Measurements from ENCODE around the gene DCAF5. TPM values are rescaled to one million over a fixed set of nuclear protein-coding genes. Genes with fewer than 3 reads are reported as not detected.

The DCAF5 gene
- polyA plus RNA-seq, 1 donor (not counting 4 experiments of a cell fraction or from before 2014, with no cell fraction given), result 29.5 TPM

DNA sequence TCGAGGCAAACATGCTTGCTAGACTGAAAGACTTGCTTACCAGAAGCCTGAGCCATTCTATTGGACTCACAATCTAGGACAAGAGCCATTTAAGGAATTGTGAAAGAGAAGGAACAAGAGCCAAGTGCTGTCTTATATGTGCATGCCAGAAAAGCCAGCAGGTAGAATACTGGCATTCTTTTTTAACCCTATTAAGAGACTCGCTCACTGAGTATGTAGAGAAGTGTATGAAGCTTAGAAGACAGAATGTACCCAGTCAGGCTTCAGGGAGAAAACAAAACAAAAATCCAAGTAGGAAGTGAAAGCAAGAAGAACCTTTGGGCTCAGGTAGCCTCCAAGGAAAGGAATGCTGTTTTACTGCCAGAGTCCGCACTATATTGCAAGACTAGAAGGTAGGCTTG, 65.9 kb downstream of the DCAF5 start:
- no peak overlapping the region for H3K9ac ChIP-seq (ENCODE audit: control insufficient read depth, extremely low read depth, insufficient read depth, low read length)
- H3K36me3 ChIP-seq (ENCODE audit: control insufficient read depth in 2 of 2, extremely low read depth in 1 of 2, insufficient read depth in 2 of 2, low read length in 2 of 2), result peaks cover 13 to 15% of the 10 kb centered on the region in 2 experiments
- H3K4me3 ChIP-seq (ENCODE audit: control insufficient read depth in 2 of 3, extremely low read depth in 1 of 3, insufficient read depth in 2 of 3, low read depth in 1 of 3, low read length in 3 of 3), result no peak overlapping the region
- dilution Hi-C loops (cut with MboI; ENCODE audit: extremely low pct_ligation_motif_present, low sequenced_read_pairs), result no loop called here
- H3K27me3 ChIP-seq (ENCODE audit: control insufficient read depth, extremely low read depth, insufficient read depth, low read length), result no peaks in the 10 kb centered on the region
- peaks cover 2% of the 10 kb centered on the region for H3K9me1 ChIP-seq (ENCODE audit: control insufficient read depth, extremely low read depth, insufficient read depth, low read length)
- FAIRE-seq, result peak; percentile 66
- peak overlapping the region; percentile 6 for H3K27ac ChIP-seq (ENCODE audit: control insufficient read depth, insufficient read depth, low read length)
- H3K4me1 ChIP-seq (ENCODE audit: control insufficient read depth, extremely low read depth, insufficient read depth, low read length), result peaks cover 22% of the 10 kb centered on the region
- no peak for DNase-seq (ENCODE audit: low read depth, low spot score)
- H2AFZ ChIP-seq (ENCODE audit: control insufficient read depth, low read length), result no peak overlapping the region
- no peaks in the 10 kb centered on the region for H3K9me3 ChIP-seq (ENCODE audit: control insufficient read depth, low read depth, low read length)
- H3K4me2 ChIP-seq (ENCODE audit: control insufficient read depth, extremely low read depth, insufficient read depth, low read depth, low read length), result peak overlapping the region; percentile 19
- no peaks in the 10 kb centered on the region for H4K20me1 ChIP-seq (ENCODE audit: control insufficient read depth, extremely low read depth, insufficient read depth, low read length)
- TF ChIP-seq EZH2 (IDR thresholded peaks at IDR 0.05; ENCODE audit: low read length), result no peak
- TF ChIP-seq, protein P1, sequence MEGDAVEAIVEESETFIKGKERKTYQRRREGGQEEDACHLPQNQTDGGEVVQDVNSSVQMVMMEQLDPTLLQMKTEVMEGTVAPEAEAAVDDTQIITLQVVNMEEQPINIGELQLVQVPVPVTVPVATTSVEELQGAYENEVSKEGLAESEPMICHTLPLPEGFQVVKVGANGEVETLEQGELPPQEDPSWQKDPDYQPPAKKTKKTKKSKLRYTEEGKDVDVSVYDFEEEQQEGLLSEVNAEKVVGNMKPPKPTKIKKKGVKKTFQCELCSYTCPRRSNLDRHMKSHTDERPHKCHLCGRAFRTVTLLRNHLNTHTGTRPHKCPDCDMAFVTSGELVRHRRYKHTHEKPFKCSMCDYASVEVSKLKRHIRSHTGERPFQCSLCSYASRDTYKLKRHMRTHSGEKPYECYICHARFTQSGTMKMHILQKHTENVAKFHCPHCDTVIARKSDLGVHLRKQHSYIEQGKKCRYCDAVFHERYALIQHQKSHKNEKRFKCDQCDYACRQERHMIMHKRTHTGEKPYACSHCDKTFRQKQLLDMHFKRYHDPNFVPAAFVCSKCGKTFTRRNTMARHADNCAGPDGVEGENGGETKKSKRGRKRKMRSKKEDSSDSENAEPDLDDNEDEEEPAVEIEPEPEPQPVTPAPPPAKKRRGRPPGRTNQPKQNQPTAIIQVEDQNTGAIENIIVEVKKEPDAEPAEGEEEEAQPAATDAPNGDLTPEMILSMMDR (optimal IDR thresholded peaks at IDR 0.05 in 1 of 3, IDR thresholded peaks at IDR 0.05 in 1 of 3, conservative IDR thresholded peaks at IDR 0.05 in 1 of 3; ENCODE audit: extremely low read depth in 1 of 3, insufficient read depth in 2 of 3, low read length in 3 of 3), result no peak
- H3K79me2 ChIP-seq (ENCODE audit: control insufficient read depth, insufficient read depth, low read length), result peaks cover 4% of the 10 kb centered on the region

DNA sequence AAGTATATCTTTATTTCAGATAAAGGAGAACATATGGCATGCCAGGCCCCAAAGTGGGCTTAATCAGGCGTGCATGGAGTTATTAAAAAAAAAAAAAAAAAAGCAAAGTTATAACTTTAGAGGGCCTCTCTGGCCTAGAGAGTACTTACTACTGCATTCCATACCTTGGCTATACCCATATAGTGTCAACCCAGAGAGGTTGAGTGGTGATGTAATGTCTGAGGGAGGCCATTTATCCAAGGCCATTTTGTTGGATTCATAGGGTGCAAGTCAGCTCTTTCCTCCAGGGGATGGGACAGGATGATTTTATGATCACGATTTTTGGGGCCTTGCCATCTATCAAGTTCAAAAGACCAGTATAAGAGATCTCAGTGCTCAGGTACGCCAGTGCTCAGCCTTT, 66.4 kb downstream of the DCAF5 start:
- H3K4me2 ChIP-seq (ENCODE audit: control insufficient read depth, extremely low read depth, insufficient read depth, low read depth, low read length), result no peak overlapping the region

More for the DNA sequence above, 66.4 kb downstream of the DCAF5 start:
- Histone ChIP-seq H3K9me3 (ENCODE audit: control insufficient read depth, low read depth, low read length) (no peaks in the 10 kb centered on the region), H3K9me1 (ENCODE audit: control insufficient read depth, extremely low read depth, insufficient read depth, low read length) (peaks cover 2% of the 10 kb centered on the region), H3K36me3 (ENCODE audit: control insufficient read depth in 2 of 2, extremely low read depth in 1 of 2, insufficient read depth in 2 of 2, low read length in 2 of 2) (peaks cover 12 to 14% of the 10 kb centered on the region in 2 experiments), H3K4me1 (ENCODE audit: control insufficient read depth, extremely low read depth, insufficient read depth, low read length) (peaks cover 22% of the 10 kb centered on the region), H4K20me1 (ENCODE audit: control insufficient read depth, extremely low read depth, insufficient read depth, low read length) (no peaks in the 10 kb centered on the region), H3K27ac (ENCODE audit: control insufficient read depth, insufficient read depth, low read length) (no peak overlapping the region), H3K4me3 (ENCODE audit: control insufficient read depth in 2 of 3, extremely low read depth in 1 of 3, insufficient read depth in 2 of 3, low read depth in 1 of 3, low read length in 3 of 3) (no peak overlapping the region), H2AFZ (ENCODE audit: control insufficient read depth, low read length) (no peak overlapping the region), H3K9ac (ENCODE audit: control insufficient read depth, extremely low read depth, insufficient read depth, low read length) (no peak overlapping the region), H3K79me2 (ENCODE audit: control insufficient read depth, insufficient read depth, low read length) (peaks cover 4% of the 10 kb centered on the region), H3K27me3 (ENCODE audit: control insufficient read depth, extremely low read depth, insufficient read depth, low read length) (no peaks in the 10 kb centered on the region)
- DNase-seq (ENCODE audit: low read depth, low spot score) (no peak), FAIRE-seq (no peak)
- TF ChIP-seq, protein P1 (optimal IDR thresholded peaks at IDR 0.05 in 1 of 3, IDR thresholded peaks at IDR 0.05 in 1 of 3, conservative IDR thresholded peaks at IDR 0.05 in 1 of 3; ENCODE audit: extremely low read depth in 1 of 3, insufficient read depth in 2 of 3, low read length in 3 of 3), result no peak
- TF ChIP-seq EZH2 (IDR thresholded peaks at IDR 0.05; ENCODE audit: low read length), result no peak
- dilution Hi-C loops (cut with MboI; ENCODE audit: extremely low pct_ligation_motif_present, low sequenced_read_pairs), result no loop called here
